ENCODE data around the gene UGT1A4. TPM values are rescaled to one million over a fixed set of nuclear protein-coding genes. Genes with fewer than 3 reads are reported as not detected.
A peak's percentile ranks its signal among the peaks of the same experiment; 100 is the strongest.

Gene UGT1A4
- total and polyA plus RNA-seq, 12 donors: not detected

GRCh38 chr2:233706720-233707119 is 11.8 kb upstream of the UGT1A4 start:
- H3K27me3 ChIP-seq: peaks cover 0 to 26% (median 0%) of the 10 kb centered on the region in 7 donors
- no peak overlapping the region for H3K27ac ChIP-seq
- H3K36me3 ChIP-seq: no peaks in the 10 kb centered on the region
- no peak for TF ChIP-seq CTCF (IDR thresholded peaks at IDR 0.05)
- DNase-seq (no peak), ATAC-seq (no peak)
- 0 to 39% methylated on average over 1 of the region's 1 CpG for WGBS, 2 donors
- intact Hi-C loops (cut with DNase I): no loop called here
- no peak overlapping the region for H3K4me3 ChIP-seq
- H3K4me1 ChIP-seq: no peaks in the 10 kb centered on the region
- H3K9me3 ChIP-seq: peaks cover 0 to 15% (median 0%) of the 10 kb centered on the region in 11 donors

GRCh38 chr2:233707940-233708644 is 10.4 kb upstream of the UGT1A4 start:
- ATAC-seq: no peak
- WGBS, 2 donors: 68 to 72% methylated on average over 10 of the region's 10 CpGs

GRCh38 chr2:233708942-233709341 is 9.6 kb upstream of the UGT1A4 start:
- Histone ChIP-seq H3K27ac (no peak overlapping the region), H3K4me3 (no peak overlapping the region), H3K4me1 (no peaks in the 10 kb centered on the region), H3K36me3 (no peaks in the 10 kb centered on the region), H3K9me3 (peaks cover 0 to 8% (median 0%) of the 10 kb centered on the region in 11 donors), H3K27me3 (peaks cover 0 to 26% (median 0%) of the 10 kb centered on the region in 7 donors)
- WGBS, 2 donors: 85% methylated on average over 5 of the region's 5 CpGs
- TF ChIP-seq CTCF (IDR thresholded peaks at IDR 0.05): no peak
- intact Hi-C loops (cut with DNase I): no loop called here
- DNase-seq (no peak), ATAC-seq (no peak)

More at GRCh38 chr2:233707940-233708644, 10.4 kb upstream of the UGT1A4 start:
- no peak for TF ChIP-seq CTCF (IDR thresholded peaks at IDR 0.05)
- intact Hi-C loops (cut with DNase I): no loop called here
- no peaks in the 10 kb centered on the region for H3K4me1 ChIP-seq
- no peak for DNase-seq
- peaks cover 0 to 15% (median 0%) of the 10 kb centered on the region in 11 donors for H3K9me3 ChIP-seq
- peaks cover 0 to 26% (median 0%) of the 10 kb centered on the region in 7 donors for H3K27me3 ChIP-seq
- H3K27ac ChIP-seq: no peak overlapping the region
- no peak overlapping the region for H3K4me3 ChIP-seq
- no peaks in the 10 kb centered on the region for H3K36me3 ChIP-seq

GRCh38 chr2:233711312-233712008 is 7.1 kb upstream of the UGT1A4 start:
- WGBS, 2 donors: 34 to 37% methylated on average over 11 of the region's 11 CpGs
- DNase-seq: peak; percentile 71 to 72
- TF ChIP-seq CTCF (IDR thresholded peaks at IDR 0.05): peak; percentile 40 to 88 (median 77)
- Histone ChIP-seq H3K4me1 (no peaks in the 10 kb centered on the region), H3K27ac (no peak overlapping the region), H3K27me3 (peaks cover 0 to 33% (median 5%) of the 10 kb centered on the region in 7 donors), H3K36me3 (no peaks in the 10 kb centered on the region), H3K4me3 (no peak overlapping the region), H3K9me3 (no peaks in the 10 kb centered on the region)
- peak; percentile 51 to 89 (median 78) for ATAC-seq
- intact Hi-C loops (cut with DNase I): no loop called here
